GM19438 (cell line): ENCODE data around the gene UGT8.
"Not testable (repeated sequence)": the region's sequence is repeated elsewhere in the genome, so short reads cannot be mapped to it uniquely, and the experiment has no call there.

Source experiments
- ATAC-seq: cut with Tn5 transposase; IDR thresholded peaks from one replicate; pipeline ENCODE4 v1.9.1; 2021; ENCODE audit warnings: low read depth; ENCODE audit not compliant: unreplicated experiment

UGT8 gene

GRCh38 chr4:114603497-114603896 lies 4.9 kb downstream of the UGT8 start:
- ATAC-seq, result peak; percentile 82

GRCh38 chr4:114606245-114606644 lies 7.6 kb downstream of the UGT8 start:
- ATAC-seq, result no peak

- no peak for ATAC-seq
Measured at GRCh38 chr4:114607056-114607455, 8.4 kb downstream of the UGT8 start.

GRCh38 chr4:114613560-114613959 lies 15.0 kb downstream of the UGT8 start:
- ATAC-seq, result no peak

- peak; percentile 78 for ATAC-seq
Measured at GRCh38 chr4:114615435-114615834, 16.8 kb downstream of the UGT8 start.

GRCh38 chr4:114616036-114616435 lies 17.4 kb downstream of the UGT8 start:
- ATAC-seq, result not testable (repeated sequence)

GRCh38 chr4:114626196-114626595 lies 27.6 kb downstream of the UGT8 start:
- ATAC-seq, result no peak

GRCh38 chr4:114636192-114636935 lies 37.8 kb downstream of the UGT8 start:
- ATAC-seq, result no peak

GRCh38 chr4:114642173-114642780 lies 43.7 kb downstream of the UGT8 start:
- ATAC-seq, result no peak

GRCh38 chr4:114649908-114650307 lies 51.3 kb downstream of the UGT8 start:
- ATAC-seq, result no peak

- ATAC-seq, result no peak
Measured at GRCh38 chr4:114653675-114654074, 55.1 kb downstream of the UGT8 start.

- no peak for ATAC-seq
Measured at GRCh38 chr4:114654592-114654991, 56.0 kb downstream of the UGT8 start.

GRCh38 chr4:114658179-114658578 lies 59.6 kb downstream of the UGT8 start:
- no peak for ATAC-seq

GRCh38 chr4:114658776-114659175 lies 60.2 kb downstream of the UGT8 start:
- ATAC-seq, result no peak

- ATAC-seq, result peak; percentile 97
Measured at GRCh38 chr4:114659386-114660008, 60.9 kb downstream of the UGT8 start.

- ATAC-seq, result no peak
Measured at GRCh38 chr4:114663083-114663482, 64.5 kb downstream of the UGT8 start.

- ATAC-seq, result no peak
Measured at GRCh38 chr4:114668577-114668976, 70.0 kb downstream of the UGT8 start.

GRCh38 chr4:114670733-114671132 lies 72.1 kb downstream of the UGT8 start:
- not testable (repeated sequence) for ATAC-seq

- ATAC-seq, result no peak
Measured at GRCh38 chr4:114673306-114673705, 74.7 kb downstream of the UGT8 start.

- no peak for ATAC-seq
Measured at GRCh38 chr4:114674080-114674479, 75.5 kb downstream of the UGT8 start.

GRCh38 chr4:114677346-114677979 lies 78.9 kb downstream of the UGT8 start:
- no peak for ATAC-seq
